ENCODE data around the gene CCDC88A. TPM values are rescaled to one million over a fixed set of nuclear protein-coding genes. Genes with fewer than 3 reads are reported as not detected.
A peak's percentile ranks its signal among the peaks of the same experiment; 100 is the strongest.

The CCDC88A gene
- total RNA-seq, 4 donors from 2014 or later, result 8.4 to 15.9 (median 9.4) TPM

DNA sequence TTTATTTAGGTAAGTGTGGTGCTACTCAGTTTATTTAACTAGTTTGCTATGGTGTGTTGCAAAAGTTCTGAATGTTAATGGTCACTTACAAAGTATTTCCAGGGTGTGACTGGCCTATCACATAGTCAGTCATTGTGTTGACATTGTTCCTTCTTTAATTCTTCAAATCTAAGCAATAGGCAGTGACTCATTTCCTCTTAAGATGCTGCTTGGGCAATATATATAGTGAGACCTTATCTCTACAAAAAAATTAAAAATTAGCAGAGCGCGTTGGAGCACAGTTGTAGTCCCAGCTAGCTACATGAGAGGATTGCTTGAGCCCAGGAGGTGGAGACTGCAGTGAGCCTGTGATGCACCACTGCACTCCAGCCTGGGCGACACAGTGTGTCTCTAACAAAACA, 5.8 kb upstream of the CCDC88A start:
- no peak for DNase-seq (ENCODE audit: low spot score in 2 of 2)
- H3K4me3 ChIP-seq (ENCODE audit: low read depth, poor library complexity, severe bottlenecking), result no peak overlapping the region
- TF ChIP-seq POLR2A (IDR thresholded peaks at IDR 0.05), result no peak
- TF ChIP-seq, protein P1, sequence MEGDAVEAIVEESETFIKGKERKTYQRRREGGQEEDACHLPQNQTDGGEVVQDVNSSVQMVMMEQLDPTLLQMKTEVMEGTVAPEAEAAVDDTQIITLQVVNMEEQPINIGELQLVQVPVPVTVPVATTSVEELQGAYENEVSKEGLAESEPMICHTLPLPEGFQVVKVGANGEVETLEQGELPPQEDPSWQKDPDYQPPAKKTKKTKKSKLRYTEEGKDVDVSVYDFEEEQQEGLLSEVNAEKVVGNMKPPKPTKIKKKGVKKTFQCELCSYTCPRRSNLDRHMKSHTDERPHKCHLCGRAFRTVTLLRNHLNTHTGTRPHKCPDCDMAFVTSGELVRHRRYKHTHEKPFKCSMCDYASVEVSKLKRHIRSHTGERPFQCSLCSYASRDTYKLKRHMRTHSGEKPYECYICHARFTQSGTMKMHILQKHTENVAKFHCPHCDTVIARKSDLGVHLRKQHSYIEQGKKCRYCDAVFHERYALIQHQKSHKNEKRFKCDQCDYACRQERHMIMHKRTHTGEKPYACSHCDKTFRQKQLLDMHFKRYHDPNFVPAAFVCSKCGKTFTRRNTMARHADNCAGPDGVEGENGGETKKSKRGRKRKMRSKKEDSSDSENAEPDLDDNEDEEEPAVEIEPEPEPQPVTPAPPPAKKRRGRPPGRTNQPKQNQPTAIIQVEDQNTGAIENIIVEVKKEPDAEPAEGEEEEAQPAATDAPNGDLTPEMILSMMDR (IDR thresholded peaks at IDR 0.05), result no peak
- intact Hi-C loops (cut with DNase I; ENCODE audit: low total_unique reads), result no loop called here
- WGBS, 2 donors, result 71 to 72% methylated on average over 3 of the region's 3 CpGs

DNA sequence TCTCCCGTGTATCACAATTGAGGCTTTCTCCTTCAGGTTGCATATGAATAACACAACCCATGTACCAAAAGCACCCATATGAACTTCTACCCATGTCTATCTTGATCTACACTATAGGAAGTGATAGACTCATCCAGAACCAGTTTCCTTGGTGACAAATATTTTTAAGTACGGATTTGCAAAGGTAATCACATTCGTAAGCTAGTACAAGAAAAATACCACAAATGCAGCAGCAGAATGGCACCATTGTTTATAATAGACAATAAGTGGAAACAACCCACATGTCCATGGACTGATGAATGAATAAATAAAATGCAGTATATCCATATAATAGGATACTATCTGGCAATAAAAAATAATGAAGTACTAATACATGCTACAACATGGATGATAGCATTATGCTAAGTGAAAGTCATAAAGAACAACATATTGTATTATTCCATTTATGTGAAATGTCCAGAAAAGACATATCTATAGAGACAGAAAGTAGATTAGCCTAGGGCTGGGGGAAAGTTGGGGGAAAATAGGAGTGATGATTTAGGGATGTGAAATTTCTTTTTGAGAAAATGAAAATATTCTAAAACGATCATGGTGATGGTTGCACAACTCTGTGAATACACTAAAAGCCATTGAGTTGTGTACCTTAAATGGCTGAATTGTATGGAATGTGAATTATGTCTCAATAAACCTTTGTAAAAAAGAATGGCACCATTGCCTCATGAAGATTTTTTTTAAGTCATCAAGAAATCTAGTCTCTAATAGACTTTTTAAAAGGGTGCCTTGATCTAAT, 3.4 kb upstream of the CCDC88A start:
- 62 to 65% methylated on average over 4 of the region's 4 CpGs for WGBS, 2 donors
- no peak for DNase-seq (ENCODE audit: low spot score in 2 of 2)
- intact Hi-C loops (cut with DNase I; ENCODE audit: low total_unique reads), result no loop called here
- H3K4me3 ChIP-seq (ENCODE audit: low read depth, poor library complexity, severe bottlenecking), result no peak overlapping the region
- no peak for TF ChIP-seq POLR2A (IDR thresholded peaks at IDR 0.05)
- TF ChIP-seq, protein P1 (IDR thresholded peaks at IDR 0.05), result no peak

DNA sequence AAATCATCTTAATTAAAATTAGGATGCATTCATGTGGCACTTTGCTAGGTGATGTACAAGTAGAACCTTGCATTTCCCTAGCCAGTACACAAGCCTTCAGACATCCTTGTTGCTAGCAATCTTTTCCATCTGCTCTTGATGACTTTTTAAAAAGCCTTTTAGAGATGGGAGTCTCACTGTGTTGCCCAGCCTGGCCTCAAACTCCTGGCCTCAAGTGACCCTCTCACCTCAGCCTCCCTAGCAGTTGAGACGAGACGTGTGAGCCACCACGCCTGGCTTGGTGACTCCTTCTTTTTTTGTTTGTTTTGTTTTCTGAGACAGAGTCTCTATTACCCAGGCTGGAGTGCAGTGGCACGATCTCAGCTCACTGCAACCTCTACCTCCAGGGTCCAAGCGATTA, 1.7 kb upstream of the CCDC88A start:
- intact Hi-C loops (cut with DNase I; ENCODE audit: low total_unique reads), result no loop called here
- DNase-seq (ENCODE audit: low spot score in 2 of 2), result no peak
- TF ChIP-seq, protein P1 (IDR thresholded peaks at IDR 0.05), result no peak
- TF ChIP-seq POLR2A (IDR thresholded peaks at IDR 0.05), result no peak
- no peak overlapping the region for H3K4me3 ChIP-seq (ENCODE audit: low read depth, poor library complexity, severe bottlenecking)
- 96 to 97% methylated on average over 5 of the region's 5 CpGs for WGBS, 2 donors

DNA sequence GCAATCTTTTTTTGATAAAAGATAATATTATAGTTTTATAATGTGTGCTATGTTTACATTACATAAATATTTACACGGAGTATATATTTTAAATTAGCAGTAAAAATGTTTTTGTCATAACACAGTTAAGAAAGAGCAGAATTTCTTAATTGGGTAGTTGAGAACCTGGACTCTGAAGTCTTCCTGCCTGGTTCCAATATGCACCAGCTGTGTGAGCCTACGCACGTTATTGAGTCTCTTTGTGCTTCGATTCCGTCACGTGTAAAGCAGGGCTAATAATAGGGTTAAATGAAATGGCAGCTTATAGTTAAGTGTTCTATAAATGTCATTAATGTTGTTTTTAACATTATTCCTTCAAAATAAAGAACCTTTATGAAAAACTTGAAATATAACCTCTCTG, 1.2 kb upstream of the CCDC88A start:
- no peak overlapping the region for H3K4me3 ChIP-seq (ENCODE audit: low read depth, poor library complexity, severe bottlenecking)
- TF ChIP-seq POLR2A (IDR thresholded peaks at IDR 0.05), result no peak
- TF ChIP-seq, protein P1 (IDR thresholded peaks at IDR 0.05), result no peak
- no peak for DNase-seq (ENCODE audit: low spot score in 2 of 2)
- intact Hi-C loops (cut with DNase I; ENCODE audit: low total_unique reads), result no loop called here
- WGBS, 2 donors, result 41 to 58% methylated on average over 6 of the region's 6 CpGs

DNA sequence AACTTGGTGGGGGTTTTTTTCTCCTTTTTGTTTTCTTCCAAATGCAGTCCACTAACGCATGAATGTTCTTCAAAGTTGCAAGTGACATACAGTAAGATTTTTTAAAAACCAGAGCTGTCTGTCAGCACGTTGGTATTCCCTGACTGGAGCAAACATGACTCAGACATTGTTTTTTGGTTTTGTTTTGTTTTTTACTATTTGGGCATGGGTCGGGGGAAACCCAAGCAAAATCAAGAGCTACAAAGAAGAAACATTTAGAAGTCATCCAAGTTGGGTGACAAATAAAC, 726 bp upstream of the CCDC88A start:
- 0 to 1% methylated on average over 3 of the region's 3 CpGs for WGBS, 2 donors
- TF ChIP-seq POLR2A (IDR thresholded peaks at IDR 0.05), result no peak
- TF ChIP-seq, protein P1 (IDR thresholded peaks at IDR 0.05), result no peak
- H3K4me3 ChIP-seq (ENCODE audit: low read depth, poor library complexity, severe bottlenecking), result peak overlapping the region; percentile 97
- intact Hi-C loops (cut with DNase I; ENCODE audit: low total_unique reads), result no loop called here
- no peak for DNase-seq (ENCODE audit: low spot score in 2 of 2)

DNA sequence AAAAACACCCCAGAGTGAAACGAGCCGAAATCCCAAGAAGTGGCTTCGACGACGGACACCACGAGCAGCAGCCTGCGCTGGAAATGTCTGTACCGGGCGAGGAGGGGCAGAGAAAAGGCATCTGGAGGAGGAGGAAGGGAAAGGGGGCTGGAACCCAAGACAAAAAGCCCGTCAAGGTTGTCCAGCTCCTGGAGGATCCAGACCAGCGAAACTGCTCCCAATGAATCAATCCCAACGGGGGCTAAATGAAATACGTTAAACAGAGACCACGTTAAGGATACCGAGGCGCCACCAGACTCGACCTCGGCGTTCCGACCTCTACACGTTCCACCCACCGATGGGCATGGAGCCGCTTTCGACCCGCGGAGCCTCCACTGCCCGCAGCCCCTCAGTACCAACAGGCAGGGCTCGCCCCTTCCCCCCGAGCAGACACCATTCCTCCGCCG, 400 bp downstream of the CCDC88A start:
- DNase-seq (ENCODE audit: low spot score in 2 of 2), result peak; percentile 17 to 86
- intact Hi-C loops (cut with DNase I; ENCODE audit: low total_unique reads), result no loop called here
- peak overlapping the region; percentile 97 for H3K4me3 ChIP-seq (ENCODE audit: low read depth, poor library complexity, severe bottlenecking)
- TF ChIP-seq, protein P1 (IDR thresholded peaks at IDR 0.05), result no peak
- WGBS, 2 donors, result 0% methylated on average over 30 to 31 of the region's 31 CpGs

Measured in lower leg skin (tissue), 4 donors.